Activated CD4-positive, alpha-beta T cell treated with anti-CD3 and anti-CD28 coated beads, Interleukin-2, amount 10 ng/mL, durations not matched to agents 7 days and 5 days (primary cell): ENCODE data around the gene EVI5. TPM values are rescaled to one million over a fixed set of nuclear protein-coding genes. Genes with fewer than 3 reads are reported as not detected.

ENCODE experiments used
- CTCF ChIA-PET: fragments of 350-600 bp; sonication (Branson Sonifier 250); formaldehyde crosslinking; loops from one replicate; lab custom pipeline; 2021; ENCODE audit warnings: antibody characterized with exemption; lab: Charles Lee
- POLR2A ChIA-PET: fragments of 350-600 bp; sonication (Branson Sonifier 250); formaldehyde crosslinking; loops from one replicate; lab custom pipeline; 2021; ENCODE audit warnings: antibody characterized with exemption; lab: Charles Lee
- DNase-seq: peaks from one replicate; pipeline ENCODE4 v3.0.0-alpha.2; 2020
- H3K27ac Mint-ChIP-seq: one replicate; pipeline ENCODE4 v1.8.0; 2021; ENCODE audit warnings: mild to moderate bottlenecking, moderate library complexity, mixed read lengths
- H3K27me3 Mint-ChIP-seq: one replicate; pipeline ENCODE4 v1.8.0; 2021; ENCODE audit warnings: mixed read lengths
- H3K36me3 Mint-ChIP-seq: one replicate; pipeline ENCODE4 v1.8.0; 2021; ENCODE audit warnings: low read depth, mixed read lengths
- H3K4me1 Mint-ChIP-seq: one replicate; pipeline ENCODE4 v1.8.0; 2021; ENCODE audit warnings: mixed read lengths
- H3K4me3 Mint-ChIP-seq: one replicate; pipeline ENCODE4 v1.8.0; 2021; ENCODE audit warnings: mild to moderate bottlenecking, moderate library complexity, mixed read lengths
- H3K9me3 Mint-ChIP-seq: one replicate; pipeline ENCODE4 v1.8.0; 2021; ENCODE audit warnings: mixed read lengths
- total RNA-seq, 2 experiments: library from RNA; stranded (reverse); gene quantifications; one replicate each; pipeline ENCODE4 v1.2.3, GENCODE V29; 2021

EVI5 gene
- total RNA-seq, 2 experiments from 2014 or later: 0.35 to 0.52 TPM

DNA sequence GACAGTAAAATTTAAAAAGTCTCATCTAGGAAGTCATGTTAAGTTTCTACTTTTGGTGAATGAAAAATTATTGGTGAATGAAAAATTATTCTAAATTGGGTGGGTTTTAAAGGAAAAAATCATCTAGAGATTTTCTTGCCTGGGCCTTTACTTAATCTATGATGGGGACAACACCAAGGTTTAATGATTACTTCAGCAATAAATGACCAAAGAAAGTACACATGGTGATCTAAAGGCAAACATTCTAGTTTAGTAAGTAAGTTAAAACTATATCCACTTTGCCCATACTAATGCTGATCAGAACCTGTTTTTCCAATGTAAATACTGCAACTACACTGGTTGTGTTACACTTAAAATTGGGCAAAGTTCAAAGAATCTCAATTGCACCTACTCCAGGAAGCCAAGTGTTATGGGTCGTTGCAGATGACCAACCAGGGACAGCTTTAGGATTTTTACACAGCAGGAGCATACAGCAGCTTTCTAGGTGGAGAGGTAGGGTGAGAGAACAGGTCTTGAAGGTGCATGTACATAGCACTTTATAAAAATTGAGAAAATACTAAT is 32.3 kb upstream of the EVI5 start:
- CTCF ChIA-PET: interaction anchor here (1.8 to 3.5 kb wide), 2 partner anchors 10 to 14 kb away, joined by 6 to 15 read pairs; partner anchors contain the start of gene RPL5
- POLR2A ChIA-PET: no interaction called here
- Mint-ChIP-seq H3K27ac (no peak overlapping the region), H3K4me3 (no peak overlapping the region), H3K27me3 (peaks cover 50% of the 10 kb centered on the region), H3K9me3 (no peaks in the 10 kb centered on the region), H3K36me3 (no peaks in the 10 kb centered on the region), H3K4me1 (no peaks in the 10 kb centered on the region)
- no peak for DNase-seq

DNA sequence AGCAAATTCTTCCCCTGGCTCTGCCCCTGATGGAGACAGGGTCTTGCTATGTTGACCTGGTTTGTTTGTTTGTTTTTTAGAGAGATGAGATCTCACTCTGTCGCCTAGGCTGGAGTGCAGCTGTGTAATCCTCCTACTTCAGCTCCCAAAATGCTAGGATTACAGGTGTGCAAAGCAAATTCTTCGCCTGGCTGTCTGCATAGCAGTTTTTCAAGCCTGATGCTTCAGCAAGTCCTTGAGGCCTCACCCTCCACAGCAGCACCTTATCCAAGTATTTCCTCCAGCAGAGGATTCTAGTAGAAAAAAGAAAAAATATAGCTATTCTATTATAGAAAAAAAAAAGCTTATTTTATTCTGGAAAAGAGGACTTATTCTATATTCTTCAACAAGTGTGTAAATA is 31.8 kb upstream of the EVI5 start:
- POLR2A ChIA-PET: no interaction called here
- DNase-seq: no peak
- Mint-ChIP-seq H3K4me1 (no peaks in the 10 kb centered on the region), H3K36me3 (no peaks in the 10 kb centered on the region), H3K27ac (no peak overlapping the region), H3K9me3 (no peaks in the 10 kb centered on the region), H3K4me3 (no peak overlapping the region), H3K27me3 (peaks cover 53% of the 10 kb centered on the region)
- CTCF ChIA-PET: interaction anchor here (3.5 kb wide), 1 partner anchor 15 kb away, joined by 15 read pairs; the partner anchor contains the start of gene RPL5

DNA sequence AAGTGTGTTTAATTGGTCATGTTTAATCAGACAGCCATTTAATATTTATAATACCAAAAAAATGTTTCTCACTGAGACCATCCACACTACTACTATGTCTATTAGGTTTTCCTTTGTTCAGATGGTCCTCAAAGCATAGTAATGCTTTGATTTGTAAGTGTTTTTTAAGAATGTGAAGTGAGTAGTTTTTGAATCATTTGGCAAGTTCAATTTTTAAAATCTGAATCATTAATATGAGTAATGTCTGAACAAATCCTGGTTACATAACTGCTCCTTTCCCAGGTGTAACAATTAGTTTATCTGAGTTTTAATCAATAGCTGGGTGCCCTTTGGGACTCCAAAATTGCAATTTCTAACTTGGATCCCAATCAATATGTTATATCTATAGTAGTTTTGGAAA is 23.5 kb upstream of the EVI5 start:
- ChIA-PET POLR2A (no interaction called here), CTCF (interaction anchor here (1.3 kb wide), 1 partner anchor 59 kb away, joined by 3 read pairs; no protein-coding TSS in a partner anchor)
- Mint-ChIP-seq H3K4me1 (no peaks in the 10 kb centered on the region), H3K36me3 (no peaks in the 10 kb centered on the region), H3K4me3 (no peak overlapping the region), H3K9me3 (no peaks in the 10 kb centered on the region), H3K27me3 (peaks cover 26% of the 10 kb centered on the region), H3K27ac (no peak overlapping the region)
- no peak for DNase-seq

DNA sequence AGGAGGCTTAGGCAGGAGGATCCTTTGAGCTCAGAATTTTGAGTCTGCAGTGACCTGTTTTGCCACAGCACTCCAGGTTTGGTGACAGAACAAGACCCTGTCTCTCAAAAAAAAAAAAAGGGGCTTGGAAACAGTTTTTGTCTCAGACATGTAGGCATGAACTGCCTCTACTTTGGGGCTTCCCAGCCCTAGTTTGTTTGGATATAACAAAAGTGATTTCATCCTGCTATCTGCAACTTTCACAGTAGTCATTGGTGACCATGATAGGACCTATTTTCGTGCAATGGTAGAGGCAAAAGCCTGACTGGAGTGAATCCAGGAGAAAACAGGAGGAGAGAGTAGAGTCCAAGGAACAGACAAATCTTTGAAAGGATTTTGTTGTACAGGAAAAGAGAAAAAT is 20.3 kb upstream of the EVI5 start:
- Mint-ChIP-seq H3K4me1 (no peaks in the 10 kb centered on the region), H3K27ac (no peak overlapping the region), H3K4me3 (no peak overlapping the region), H3K27me3 (peaks cover 15% of the 10 kb centered on the region), H3K36me3 (no peaks in the 10 kb centered on the region), H3K9me3 (no peaks in the 10 kb centered on the region)
- POLR2A ChIA-PET: no interaction called here
- CTCF ChIA-PET: no interaction called here
- no peak for DNase-seq

DNA sequence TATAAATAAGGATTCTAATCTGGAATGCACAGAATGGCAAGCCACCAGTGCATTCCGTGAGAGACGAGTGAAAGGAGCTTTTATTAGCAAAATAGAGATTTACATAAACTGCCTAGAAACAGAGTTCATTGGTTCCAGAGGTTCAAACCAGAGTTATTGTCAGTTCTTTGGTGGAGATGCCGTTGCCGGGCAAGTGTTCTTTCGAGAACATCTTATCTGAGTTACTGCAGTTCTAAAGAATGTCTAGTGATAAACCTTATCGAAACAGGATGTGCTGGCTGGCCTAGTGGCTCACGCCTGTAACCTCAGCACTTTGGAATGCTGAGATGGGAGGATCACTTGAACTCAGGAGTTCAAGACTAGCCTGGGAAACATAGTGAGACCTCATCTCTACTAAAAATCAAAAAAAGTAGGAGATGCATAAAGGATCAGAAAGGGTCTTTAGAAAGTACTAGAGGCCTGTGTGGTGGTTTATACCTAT is 19.9 kb upstream of the EVI5 start:
- ChIA-PET POLR2A (no interaction called here), CTCF (interaction anchor here (0.9 kb wide), 1 partner anchor 10 kb away, joined by 3 read pairs; no protein-coding TSS in a partner anchor)
- no peak overlapping the region for H3K4me3 Mint-ChIP-seq
- no peak overlapping the region for H3K27ac Mint-ChIP-seq
- no peaks in the 10 kb centered on the region for H3K4me1 Mint-ChIP-seq
- H3K36me3 Mint-ChIP-seq: no peaks in the 10 kb centered on the region
- no peaks in the 10 kb centered on the region for H3K9me3 Mint-ChIP-seq
- no peak for DNase-seq
- H3K27me3 Mint-ChIP-seq: peaks cover 15% of the 10 kb centered on the region

DNA sequence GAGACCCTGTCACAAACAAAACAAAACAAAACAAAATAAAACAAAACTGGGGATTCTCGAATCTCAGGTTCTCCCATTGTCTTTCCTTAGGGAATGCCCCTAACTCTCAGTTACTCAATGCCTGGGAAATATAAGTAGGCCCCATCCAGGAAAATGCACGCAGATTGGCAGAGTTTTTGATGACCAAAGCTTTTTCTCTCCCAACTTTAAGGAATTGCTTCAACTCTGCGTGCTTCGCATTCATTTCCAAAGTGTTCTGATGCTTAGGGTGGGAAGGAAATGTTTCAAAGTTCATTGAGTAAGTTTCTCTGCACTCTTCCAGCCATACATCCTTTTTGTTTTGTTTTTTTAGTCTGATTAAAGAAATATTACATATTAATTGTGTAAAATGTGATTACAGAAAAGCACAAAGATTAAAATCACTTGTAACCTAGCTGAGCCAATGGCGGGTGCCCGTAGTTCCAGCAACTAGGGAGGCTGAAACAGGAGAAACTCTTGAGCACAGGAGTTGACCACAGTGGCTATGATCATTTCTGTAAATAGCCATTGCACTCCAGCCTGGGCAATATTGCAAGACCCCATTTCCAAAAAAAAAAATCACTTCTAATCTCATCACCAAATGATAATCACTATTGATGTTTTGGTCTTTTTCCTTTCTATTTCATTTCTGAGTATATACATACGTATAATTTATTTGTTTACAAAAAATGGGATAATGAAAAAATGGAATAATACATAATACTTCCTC is 18.4 kb upstream of the EVI5 start:
- Mint-ChIP-seq H3K27me3 (peaks cover 20% of the 10 kb centered on the region), H3K36me3 (no peaks in the 10 kb centered on the region), H3K4me3 (no peak overlapping the region), H3K4me1 (no peaks in the 10 kb centered on the region), H3K27ac (no peak overlapping the region), H3K9me3 (no peaks in the 10 kb centered on the region)
- DNase-seq: no peak
- ChIA-PET POLR2A (no interaction called here), CTCF (interaction anchor here (0.6 kb wide), 1 partner anchor 107 kb away, joined by 3 read pairs; no protein-coding TSS in a partner anchor)

DNA sequence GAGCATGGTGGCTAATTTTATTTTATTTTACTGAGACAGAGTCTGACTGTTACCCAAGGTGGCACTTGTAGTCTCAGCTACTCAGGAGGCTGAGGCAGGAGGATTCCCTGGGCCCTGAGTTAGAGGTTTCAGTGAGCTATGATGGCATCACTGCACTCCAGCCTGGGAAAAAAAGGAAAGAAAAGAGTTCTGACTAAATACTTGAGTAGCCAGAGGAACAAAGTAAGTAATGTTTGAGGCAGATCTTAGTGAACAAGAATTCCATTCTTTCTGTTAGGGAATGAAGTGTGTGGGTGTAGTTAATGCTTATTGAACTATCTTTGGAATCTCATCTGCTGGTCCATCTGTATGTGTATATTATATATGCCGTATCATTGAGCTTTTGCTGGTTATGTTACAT is 13.1 kb upstream of the EVI5 start:
- peaks cover 48% of the 10 kb centered on the region for H3K27me3 Mint-ChIP-seq
- no peak overlapping the region for H3K4me3 Mint-ChIP-seq
- no peak overlapping the region for H3K27ac Mint-ChIP-seq
- no peaks in the 10 kb centered on the region for H3K4me1 Mint-ChIP-seq
- ChIA-PET CTCF (no interaction called here), POLR2A (no interaction called here)
- H3K36me3 Mint-ChIP-seq: no peaks in the 10 kb centered on the region
- DNase-seq: no peak
- no peaks in the 10 kb centered on the region for H3K9me3 Mint-ChIP-seq

DNA sequence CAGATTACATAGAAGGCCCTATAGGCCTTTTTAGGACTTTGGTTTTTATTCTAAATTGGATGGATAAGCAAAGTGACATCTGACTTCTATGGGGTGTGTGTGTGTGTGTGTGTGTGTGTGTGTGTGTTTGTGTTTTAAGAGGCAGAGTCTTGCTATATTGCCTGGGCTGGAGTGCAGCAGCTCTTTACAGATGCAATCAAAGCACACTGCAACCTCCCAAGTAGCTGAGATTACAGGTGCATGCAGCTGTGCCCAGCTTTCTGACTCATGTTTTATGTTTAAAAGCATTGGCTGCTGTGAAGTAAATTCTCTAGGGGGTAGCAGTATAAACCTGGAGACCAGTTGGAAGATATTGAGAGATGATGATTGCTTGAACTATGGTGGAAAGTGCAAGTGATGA is 12.4 kb upstream of the EVI5 start:
- H3K36me3 Mint-ChIP-seq: no peaks in the 10 kb centered on the region
- no peak overlapping the region for H3K27ac Mint-ChIP-seq
- ChIA-PET POLR2A (no interaction called here), CTCF (no interaction called here)
- H3K4me1 Mint-ChIP-seq: no peaks in the 10 kb centered on the region
- DNase-seq: no peak
- H3K27me3 Mint-ChIP-seq: peaks cover 53% of the 10 kb centered on the region
- no peak overlapping the region for H3K4me3 Mint-ChIP-seq
- no peaks in the 10 kb centered on the region for H3K9me3 Mint-ChIP-seq

DNA sequence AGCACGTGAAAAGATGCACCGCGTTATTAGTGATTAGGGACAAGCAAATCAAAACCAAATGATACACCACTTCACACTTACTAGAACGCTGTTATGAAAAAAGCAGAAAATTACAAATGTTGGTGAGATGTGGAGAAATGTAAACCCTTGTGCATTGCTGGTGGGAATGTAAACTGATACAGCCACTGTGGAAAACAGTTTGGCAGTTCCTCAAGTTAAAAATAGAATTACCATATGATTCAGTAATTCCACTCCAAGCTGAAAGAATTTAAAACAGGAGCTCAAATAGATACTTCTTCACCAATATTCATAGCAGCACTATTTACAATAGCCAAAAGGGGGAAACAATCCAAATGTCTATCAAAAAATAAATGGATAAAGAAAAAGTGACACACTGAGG is 10.3 kb upstream of the EVI5 start:
- CTCF ChIA-PET: interaction anchor here (0.7 kb wide), 1 partner anchor 12 kb away, joined by 3 read pairs; no protein-coding TSS in a partner anchor
- POLR2A ChIA-PET: no interaction called here
- no peaks in the 10 kb centered on the region for H3K36me3 Mint-ChIP-seq

DNA sequence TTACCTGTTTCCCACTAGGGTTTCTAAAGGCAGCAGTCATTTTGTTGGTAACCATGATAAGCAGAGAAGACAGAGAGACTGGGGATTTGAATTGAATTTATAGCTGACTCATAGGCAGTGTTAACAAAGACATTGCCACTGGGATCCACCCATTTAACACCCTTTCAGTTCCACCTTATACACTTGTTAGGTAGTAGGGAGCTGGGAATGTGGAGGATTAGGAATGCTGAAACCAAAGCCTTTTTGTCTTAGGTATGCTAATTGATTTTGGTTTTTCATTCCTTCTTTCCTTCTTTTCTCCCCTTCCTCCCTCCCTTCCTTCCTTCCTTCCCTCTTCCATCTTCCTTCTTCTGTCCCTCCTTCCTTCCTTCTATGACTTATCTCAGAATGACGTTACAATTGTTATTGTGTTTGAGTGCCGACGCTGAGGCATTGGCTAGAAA is 7.5 kb upstream of the EVI5 start:
- Mint-ChIP-seq H3K36me3 (no peaks in the 10 kb centered on the region), H3K4me1 (no peaks in the 10 kb centered on the region), H3K9me3 (no peaks in the 10 kb centered on the region), H3K4me3 (no peak overlapping the region), H3K27me3 (peaks cover 74% of the 10 kb centered on the region), H3K27ac (no peak overlapping the region)
- DNase-seq: no peak
- CTCF ChIA-PET: interaction anchor here (0.6 to 1.1 kb wide), 2 partner anchors 34 to 939 kb away, joined by 3 to 4 read pairs; no protein-coding TSS in a partner anchor
- POLR2A ChIA-PET: no interaction called here

More for the DNA sequence above, 10.3 kb upstream of the EVI5 start:
- Mint-ChIP-seq H3K4me1 (no peaks in the 10 kb centered on the region), H3K27me3 (peaks cover 68% of the 10 kb centered on the region), H3K9me3 (no peaks in the 10 kb centered on the region), H3K4me3 (no peak overlapping the region), H3K27ac (no peak overlapping the region)
- no peak for DNase-seq

DNA sequence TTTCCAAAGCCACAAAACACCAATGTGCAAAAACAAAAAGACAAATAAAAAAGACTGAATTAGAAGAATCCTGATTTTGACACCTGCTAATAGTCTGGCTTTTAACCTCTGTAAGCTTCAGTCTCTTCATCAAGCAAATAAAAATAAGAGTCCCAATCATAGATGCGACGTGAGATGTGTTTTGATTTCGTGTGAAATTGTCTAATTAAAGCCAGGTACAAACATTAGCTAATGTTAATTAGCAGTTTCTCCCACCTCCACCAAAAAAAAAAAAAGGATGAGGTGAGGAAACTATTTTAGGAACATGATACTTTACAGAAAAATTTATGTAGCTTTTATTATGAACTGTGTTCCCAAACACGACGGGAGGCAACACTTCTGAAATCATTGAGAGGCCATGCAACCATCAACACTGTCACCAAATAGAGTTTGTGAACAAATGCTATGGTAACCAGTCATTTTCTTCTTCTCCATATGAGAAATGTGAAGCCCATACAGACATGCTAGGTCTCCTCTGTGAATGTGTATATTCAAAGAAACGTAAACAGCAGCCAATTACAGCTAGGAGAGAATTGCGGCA is 6.7 kb upstream of the EVI5 start:
- ChIA-PET POLR2A (no interaction called here), CTCF (interaction anchor here (0.6 kb wide), 1 partner anchor 1545 kb away, joined by 3 read pairs; no protein-coding TSS in a partner anchor)
- DNase-seq: no peak
- H3K27me3 Mint-ChIP-seq: peaks cover 75% of the 10 kb centered on the region
- no peak overlapping the region for H3K27ac Mint-ChIP-seq
- no peaks in the 10 kb centered on the region for H3K9me3 Mint-ChIP-seq
- no peaks in the 10 kb centered on the region for H3K4me1 Mint-ChIP-seq
- H3K36me3 Mint-ChIP-seq: no peaks in the 10 kb centered on the region
- no peak overlapping the region for H3K4me3 Mint-ChIP-seq

DNA sequence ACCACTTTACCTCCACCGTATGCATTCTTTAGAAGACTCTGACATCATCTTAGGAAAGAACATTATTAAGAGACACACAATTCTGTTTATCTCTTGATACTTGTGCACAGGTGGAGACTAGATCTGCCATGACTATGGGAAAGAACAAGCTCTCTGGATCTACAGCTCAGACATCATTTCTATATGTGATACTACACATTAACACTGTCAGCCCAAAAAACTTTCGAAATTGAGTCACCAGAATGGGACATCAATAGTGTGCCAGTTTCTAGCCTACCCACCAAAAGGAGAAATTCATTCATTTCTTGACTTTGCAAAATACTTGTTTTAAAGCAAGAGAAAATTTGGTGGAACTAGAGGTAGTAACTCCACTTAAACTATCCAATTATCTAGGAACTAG is 6.0 kb upstream of the EVI5 start:
- Mint-ChIP-seq H3K9me3 (no peaks in the 10 kb centered on the region), H3K27ac (no peak overlapping the region), H3K4me3 (no peak overlapping the region), H3K27me3 (peaks cover 80% of the 10 kb centered on the region), H3K36me3 (peaks cover 3% of the 10 kb centered on the region), H3K4me1 (peaks cover 3% of the 10 kb centered on the region)
- CTCF ChIA-PET: no interaction called here
- POLR2A ChIA-PET: no interaction called here
- DNase-seq: no peak

DNA sequence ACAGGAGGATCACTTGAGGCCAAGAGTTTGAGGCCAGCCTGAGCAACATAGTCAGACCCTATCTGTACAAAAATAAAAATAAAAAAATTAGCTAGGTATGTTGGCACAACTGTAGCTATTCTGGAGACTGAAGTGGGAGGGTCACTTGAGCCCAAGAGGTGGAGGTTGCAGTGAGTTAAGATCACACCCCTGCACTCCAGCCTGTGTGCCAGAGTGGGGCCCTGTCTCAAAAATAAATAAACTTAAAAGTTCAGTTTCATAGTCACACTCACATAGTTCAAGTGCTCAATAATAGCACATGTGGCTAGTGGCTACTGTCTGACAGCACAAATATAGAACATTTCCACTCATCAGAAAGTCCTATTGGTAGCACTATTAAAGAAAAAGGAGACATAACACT is 5.2 kb upstream of the EVI5 start:
- Mint-ChIP-seq H3K4me3 (no peak overlapping the region), H3K9me3 (no peaks in the 10 kb centered on the region), H3K27ac (no peak overlapping the region), H3K4me1 (peaks cover 8% of the 10 kb centered on the region), H3K27me3 (peaks cover 81% of the 10 kb centered on the region), H3K36me3 (peaks cover 3% of the 10 kb centered on the region)
- ChIA-PET CTCF (no interaction called here), POLR2A (no interaction called here)
- no peak for DNase-seq
